T-helper 1 cell (primary cell): Measurements from ENCODE around the gene TNFAIP2.

Source experiments
- DNase-seq, 5 donors: peaks; one replicate each; pipeline ENCODE4 v3.0.0-alpha.2; 2012 to 2020

The TNFAIP2 gene

DNA sequence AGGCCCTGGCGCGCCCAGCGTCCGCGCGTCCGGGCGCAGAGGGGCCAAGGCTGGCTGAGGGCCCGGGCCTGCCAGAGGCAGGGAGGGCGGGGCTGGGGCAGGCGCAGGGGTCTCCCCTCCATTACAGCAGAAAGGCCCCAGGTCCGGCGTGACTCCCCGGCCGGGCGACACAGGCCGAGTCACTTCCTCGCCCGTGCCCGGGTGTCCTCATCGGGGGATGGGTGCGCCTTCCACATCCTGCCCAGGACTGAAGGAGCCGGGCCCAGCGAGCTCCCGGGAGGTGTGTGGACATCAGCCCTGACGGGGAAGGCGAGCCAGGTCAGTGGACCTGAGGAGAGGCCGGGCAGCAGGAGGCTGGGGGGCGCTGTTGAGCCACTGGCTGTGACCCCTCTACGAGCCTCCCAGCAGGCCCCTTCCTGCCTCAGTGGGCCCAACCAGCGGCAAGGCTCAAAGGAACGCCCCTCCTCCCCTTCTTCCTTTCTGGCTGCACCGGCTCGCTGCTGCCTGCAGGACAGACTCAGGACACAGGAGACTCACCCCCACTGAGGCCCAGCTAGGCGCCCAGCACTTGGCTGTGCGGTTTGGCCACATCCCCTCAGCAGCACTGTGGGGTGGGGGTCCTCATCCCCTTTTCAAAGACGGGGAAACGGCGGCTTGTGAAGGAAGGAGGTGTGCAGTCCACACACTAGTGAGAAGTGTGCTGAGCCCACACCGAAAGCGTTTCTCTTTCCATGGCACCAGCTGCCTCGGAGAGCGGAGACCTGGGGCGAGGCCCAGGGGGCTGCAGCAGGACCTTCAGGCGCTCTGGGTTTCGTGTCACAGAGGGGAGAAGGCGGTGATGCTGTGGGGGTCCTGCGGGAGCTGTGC lies 606 bp downstream of the TNFAIP2 start:
- DNase-seq, result no peak

- no peak for DNase-seq
Measured at GRCh38 chr14:103124501-103125001, 1.3 kb downstream of the TNFAIP2 start.

GRCh38 chr14:103125098-103126070 lies 2.1 kb downstream of the TNFAIP2 start:
- no peak for DNase-seq

DNA sequence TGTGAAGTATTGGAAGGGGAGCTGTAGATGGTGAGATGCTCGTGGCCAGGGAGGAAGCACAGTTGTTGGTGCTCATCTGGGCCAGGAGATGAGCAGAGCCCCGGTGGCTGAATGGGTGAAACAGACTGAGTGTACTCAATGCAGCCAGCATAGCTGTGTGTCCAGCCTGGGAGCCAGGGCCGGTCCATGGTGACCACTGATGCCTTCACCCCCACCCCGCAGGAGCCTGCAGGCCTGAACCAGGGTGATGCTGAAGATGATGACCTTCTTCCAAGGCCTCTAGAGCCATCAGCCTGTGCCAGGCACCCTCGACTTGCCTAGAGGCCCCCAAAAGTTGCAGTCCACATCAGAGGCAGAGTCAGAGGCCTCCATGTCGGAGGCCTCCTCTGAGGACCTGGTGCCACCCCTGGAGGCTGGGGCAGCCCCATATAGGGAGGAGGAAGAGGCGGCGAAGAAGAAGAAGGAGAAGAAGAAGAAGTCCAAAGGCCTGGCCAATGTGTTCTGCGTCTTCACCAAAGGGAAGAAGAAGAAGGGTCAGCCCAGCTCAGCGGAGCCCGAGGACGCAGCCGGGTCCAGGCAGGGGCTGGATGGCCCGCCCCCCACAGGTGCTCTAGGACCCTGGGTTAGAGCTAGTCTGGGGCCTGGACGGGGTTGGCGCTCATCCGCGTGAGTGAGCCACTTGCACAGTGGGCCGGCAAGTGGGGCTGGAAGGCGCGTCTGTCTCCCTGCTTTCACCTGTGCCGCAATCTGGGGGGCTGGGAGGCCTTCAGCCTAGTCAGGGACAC lies 3.0 kb downstream of the TNFAIP2 start:
- no peak for DNase-seq

DNA sequence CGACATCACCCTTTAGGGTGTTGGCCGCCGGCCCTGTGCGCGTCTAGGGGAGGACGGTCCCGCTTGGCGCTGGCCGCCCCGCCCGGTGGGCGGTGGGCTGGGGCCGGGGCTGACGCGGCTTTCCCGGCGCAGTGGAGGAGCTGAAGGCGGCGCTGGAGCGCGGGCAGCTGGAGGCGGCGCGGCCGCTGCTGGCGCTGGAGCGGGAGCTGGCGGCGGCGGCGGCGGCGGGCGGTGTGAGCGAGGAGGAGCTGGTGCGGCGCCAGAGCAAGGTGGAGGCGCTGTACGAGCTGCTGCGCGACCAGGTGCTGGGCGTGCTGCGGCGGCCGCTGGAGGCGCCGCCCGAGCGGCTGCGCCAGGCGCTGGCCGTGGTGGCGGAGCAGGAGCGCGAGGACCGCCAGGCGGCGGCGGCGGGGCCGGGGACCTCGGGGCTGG lies 3.6 kb downstream of the TNFAIP2 start:
- DNase-seq, result no peak

DNA sequence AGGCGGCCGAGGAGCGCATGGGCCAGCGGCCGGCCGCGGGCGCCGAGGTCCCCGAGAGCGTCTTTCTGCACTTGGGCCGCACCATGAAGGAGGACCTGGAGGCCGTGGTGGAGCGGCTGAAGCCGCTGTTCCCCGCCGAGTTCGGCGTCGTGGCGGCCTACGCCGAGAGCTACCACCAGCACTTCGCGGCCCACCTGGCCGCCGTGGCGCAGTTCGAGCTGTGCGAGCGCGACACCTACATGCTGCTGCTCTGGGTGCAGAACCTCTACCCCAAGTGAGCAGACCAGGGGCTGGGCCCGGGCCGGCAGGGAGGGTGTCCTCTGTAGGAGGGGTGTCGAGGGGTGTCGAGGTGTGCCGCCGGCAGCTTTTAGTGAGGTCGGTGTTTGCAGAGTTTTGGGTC lies 4.1 kb downstream of the TNFAIP2 start:
- DNase-seq, result no peak

GRCh38 chr14:103127861-103128598 lies 4.8 kb downstream of the TNFAIP2 start:
- DNase-seq, result no peak

DNA sequence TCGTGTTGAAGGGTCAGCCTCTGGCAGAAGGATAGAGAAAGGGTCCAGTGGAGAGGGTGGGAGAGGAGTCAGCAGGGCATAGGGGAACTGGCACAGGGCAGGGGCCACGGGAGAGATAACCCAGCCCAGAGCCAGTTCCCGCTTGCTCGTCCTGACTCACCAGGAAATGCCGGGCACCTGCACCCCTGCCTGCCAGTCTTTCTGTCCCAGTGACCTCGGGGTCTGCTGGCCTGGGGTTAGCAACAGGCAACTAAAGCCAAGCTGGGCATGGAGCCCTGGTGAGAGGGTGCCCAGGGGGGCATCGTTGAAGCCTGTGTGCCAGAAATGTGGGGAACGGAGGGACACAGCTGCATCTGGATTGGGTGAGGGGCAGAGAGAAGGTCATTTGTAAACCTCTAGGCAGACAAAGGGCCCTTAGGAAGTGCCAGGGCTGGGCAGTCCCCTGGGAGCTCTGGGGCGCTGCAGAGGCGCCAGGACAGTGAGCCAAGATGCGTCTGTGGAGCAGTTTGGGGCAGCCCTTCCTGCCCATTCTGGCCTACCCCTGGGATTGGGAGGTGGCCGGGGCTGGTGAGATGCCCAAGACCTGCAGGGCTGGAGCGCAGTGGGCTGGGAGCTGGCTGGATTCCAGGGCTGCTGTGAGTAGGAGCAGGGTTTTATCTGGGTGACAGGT lies 5.5 kb downstream of the TNFAIP2 start:
- DNase-seq, result no peak

- DNase-seq, result no peak
Measured at GRCh38 chr14:103129301-103130016, 6.2 kb downstream of the TNFAIP2 start.

DNA sequence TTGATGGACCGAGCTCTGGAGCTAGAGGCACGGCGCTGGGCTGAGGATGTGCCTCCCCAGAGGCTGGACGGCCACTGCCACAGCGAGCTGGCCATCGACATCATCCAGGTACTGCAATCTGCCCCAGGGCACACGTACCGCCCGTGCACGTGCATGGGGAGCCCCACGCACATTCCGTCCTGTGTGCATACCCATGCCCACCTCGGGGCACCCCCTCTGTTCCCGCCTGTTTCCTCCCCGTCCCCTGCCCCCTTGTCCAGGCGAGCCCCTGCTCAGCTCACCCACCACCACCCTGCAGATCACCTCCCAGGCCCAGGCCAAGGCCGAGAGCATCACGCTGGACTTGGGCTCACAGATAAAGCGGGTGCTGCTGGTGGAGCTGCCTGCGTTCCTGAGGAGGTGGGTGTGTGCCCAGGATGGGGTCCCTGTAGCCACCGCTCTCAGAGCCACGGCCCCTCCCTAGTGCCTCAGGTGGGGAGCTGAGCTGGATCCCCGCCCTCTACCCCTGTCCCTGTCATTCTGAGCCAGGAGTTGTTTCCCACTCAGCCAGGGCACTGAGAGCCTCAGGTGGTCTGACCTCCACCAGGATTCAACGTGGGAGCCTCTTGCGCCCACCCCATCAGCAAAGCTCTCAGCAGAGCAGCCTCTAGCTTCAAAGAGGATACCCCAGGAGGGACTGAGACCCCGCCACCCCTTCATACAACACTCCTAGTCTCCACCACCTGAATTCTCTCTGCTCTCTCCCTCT lies 6.9 kb downstream of the TNFAIP2 start:
- no peak for DNase-seq

GRCh38 chr14:103130965-103131364 lies 7.7 kb downstream of the TNFAIP2 start:
- no peak for DNase-seq

DNA sequence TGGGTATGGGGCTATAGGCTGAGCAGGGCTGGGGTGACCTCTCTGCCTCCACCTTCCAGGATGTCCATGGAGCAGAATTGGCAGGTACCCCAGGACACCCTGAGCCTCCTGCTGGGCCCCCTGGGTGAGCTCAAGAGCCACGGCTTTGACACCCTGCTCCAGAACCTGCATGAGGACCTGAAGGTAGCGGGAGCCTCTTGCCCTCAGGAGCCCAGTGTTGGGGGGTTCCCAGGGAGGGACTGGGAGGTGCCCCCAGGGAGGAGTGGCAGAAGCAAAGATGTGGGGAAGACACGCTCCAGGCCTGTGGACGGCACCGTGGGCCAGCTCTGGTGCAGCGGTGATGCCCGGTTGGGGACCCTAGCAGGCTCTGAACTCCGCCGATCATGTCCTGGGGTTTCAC lies 8.3 kb downstream of the TNFAIP2 start:
- no peak for DNase-seq

DNA sequence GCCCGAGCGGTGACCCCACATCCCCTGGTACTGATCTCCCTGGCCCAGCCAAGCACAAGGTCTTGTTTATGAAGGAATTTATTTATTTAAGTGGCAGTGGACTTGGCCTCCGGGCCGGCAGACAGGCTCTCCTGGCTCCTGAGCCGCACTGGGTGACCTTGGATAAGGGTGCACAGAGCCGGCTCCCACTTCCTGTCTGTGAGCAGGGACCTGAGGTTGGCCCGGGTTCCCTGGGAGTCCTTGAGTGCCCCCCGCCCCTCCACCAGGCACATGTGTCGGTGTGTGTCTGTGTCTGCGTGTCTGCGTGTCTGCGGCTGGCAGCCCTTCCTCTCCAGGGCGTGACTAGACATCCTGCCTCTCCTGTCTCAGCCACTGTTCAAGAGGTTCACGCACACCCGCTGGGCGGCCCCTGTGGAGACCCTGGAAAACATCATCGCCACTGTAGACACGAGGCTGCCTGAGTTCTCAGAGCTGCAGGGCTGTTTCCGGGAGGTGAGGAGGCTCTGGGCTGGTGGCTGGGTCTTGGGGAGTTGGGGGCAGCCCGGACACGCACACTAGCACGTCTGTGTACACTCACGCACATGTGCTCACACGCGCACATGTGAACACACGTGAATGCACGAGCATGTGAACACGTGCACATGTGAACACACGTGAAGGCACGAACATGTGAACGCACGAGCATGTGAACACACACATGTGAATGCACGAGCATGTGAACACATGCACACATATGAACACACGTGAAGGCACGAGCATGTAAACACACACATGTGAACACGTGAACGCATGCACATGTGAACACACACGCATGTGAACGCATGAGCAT lies 9.3 kb downstream of the TNFAIP2 start:
- DNase-seq, result no peak

- DNase-seq, result no peak
Measured at GRCh38 chr14:103133210-103134140, 10.2 kb downstream of the TNFAIP2 start.

- DNase-seq, result no peak
Measured at GRCh38 chr14:103134405-103134804, 11.1 kb downstream of the TNFAIP2 start.

- DNase-seq, result no peak
Measured at GRCh38 chr14:103134919-103135318, 11.7 kb downstream of the TNFAIP2 start.
